OCI-LY1 (cell line): ENCODE results near the gene SHROOM4.

Experiments
- CTCF ChIP-seq: fragments of 200-600 bp; sonication (generic), shearing (Covaris generic); IDR thresholded peaks from 2 replicates; pipeline ENCODE4 v1.5.1; 2017; ENCODE audit warnings: mild to moderate bottlenecking, antibody characterized with exemption, low read length, moderate library complexity, mixed read lengths
- EZH2 ChIP-seq: fragments of 200-600 bp; sonication (generic), shearing (Covaris generic); IDR thresholded peaks from 2 replicates; pipeline ENCODE4 v1.8.0; 2017; ENCODE audit warnings: borderline replicate concordance, mixed run types, mild to moderate bottlenecking, antibody characterized with exemption, low read length, moderate library complexity, mixed read lengths

- TF ChIP-seq CTCF: no peak
- TF ChIP-seq EZH2: no peak
Observed at GRCh38 chrX:50684871-50685270, 129.1 kb downstream of the SHROOM4 start.
